WTC11 (cell line): ENCODE measurements around the gene ATP11A. TPM values are rescaled to one million over a fixed set of nuclear protein-coding genes. Genes with fewer than 3 reads are reported as not detected.
"Not testable (repeated sequence)": the region's sequence is repeated elsewhere in the genome, so short reads cannot be mapped to it uniquely, and the experiment has no call there.

ENCODE experiments used
- ATAC-seq: fragments of 200-7000 bp; cut with Tn5 transposase; 2 replicates; pipeline ENCODE4 v1.10.0; 2021; ENCODE audit warnings: mild to moderate bottlenecking, moderate library complexity
- CTCF ChIA-PET: fragments of 300-600 bp; sonication (Branson Sonifier 250); formaldehyde crosslinking; loops from one replicate; lab custom pipeline; 2021; ENCODE audit warnings: antibody characterized with exemption; lab: Charles Lee
- POLR2A ChIA-PET: fragments of 350-600 bp; sonication (Branson Sonifier 250); formaldehyde crosslinking; loops from one replicate; lab custom pipeline; 2021; ENCODE audit warnings: antibody characterized with exemption; lab: Charles Lee
- DNase-seq: peaks from one replicate; pipeline ENCODE4 v3.0.0; 2021; ENCODE audit warnings: low spot score
- H3K27ac Mint-ChIP-seq: 2 replicates; pipeline ENCODE4 v1.8.0; 2021; ENCODE audit warnings: mixed read lengths
- H3K27me3 Mint-ChIP-seq: 2 replicates; pipeline ENCODE4 v1.8.0; 2021; ENCODE audit warnings: low read depth, mild to moderate bottlenecking, moderate library complexity, mixed read lengths
- H3K36me3 Mint-ChIP-seq: 2 replicates; pipeline ENCODE4 v1.8.0; 2021; ENCODE audit warnings: mixed read lengths
- H3K4me1 Mint-ChIP-seq: 2 replicates; pipeline ENCODE4 v1.8.0; 2022; ENCODE audit warnings: mixed read lengths
- H3K4me3 Mint-ChIP-seq: 2 replicates; pipeline ENCODE4 v1.8.0; 2021; ENCODE audit warnings: mild to moderate bottlenecking, moderate library complexity, mixed read lengths
- H3K9me3 Mint-ChIP-seq: 2 replicates; pipeline ENCODE4 v1.8.0; 2021; ENCODE audit warnings: mixed read lengths
- ATF3 ChIP-seq: sonication (generic); formaldehyde crosslinking; conservative IDR thresholded peaks from 2 replicates; pipeline ENCODE4 v1.8.1; 2022; ENCODE audit warnings: mild to moderate bottlenecking, missing genetic modification reagents
- CTCF ChIP-seq: fragments of 200-600 bp; IDR thresholded peaks from 2 replicates; pipeline ENCODE4 v1.8.0; 2022; ENCODE audit warnings: antibody characterized with exemption
- ESRRA ChIP-seq: sonication (generic); formaldehyde crosslinking; IDR thresholded peaks from 2 replicates; pipeline ENCODE4 v1.8.1; 2022; ENCODE audit warnings: mild to moderate bottlenecking, missing genetic modification reagents, borderline replicate concordance
- FOXP4 ChIP-seq: sonication (generic); formaldehyde crosslinking; IDR thresholded peaks from 2 replicates; pipeline ENCODE4 v1.8.0; 2022; ENCODE audit warnings: mild to moderate bottlenecking, missing genetic modification reagents
- IRF2 ChIP-seq: sonication (generic); formaldehyde crosslinking; IDR thresholded peaks from 2 replicates; pipeline ENCODE4 v1.8.0; 2022; ENCODE audit warnings: low read depth, missing genetic modification reagents, borderline replicate concordance
- KAT7 ChIP-seq: sonication (generic); formaldehyde crosslinking; IDR thresholded peaks from 2 replicates; pipeline ENCODE4 v1.8.1; 2023; ENCODE audit warnings: missing genetic modification reagents, mild to moderate bottlenecking, borderline replicate concordance
- MAX ChIP-seq: sonication (generic); formaldehyde crosslinking; IDR thresholded peaks from 2 replicates; pipeline ENCODE4 v1.8.0; 2022; ENCODE audit warnings: mild to moderate bottlenecking, missing genetic modification reagents
- NFATC4 ChIP-seq: fragments of 250-450 bp; sonication (Bioruptor Pico); IDR thresholded peaks from 2 replicates; pipeline ENCODE4 v1.9.0; 2021; ENCODE audit warnings: mild to moderate bottlenecking
- NR3C1 ChIP-seq: sonication (generic); formaldehyde crosslinking; conservative IDR thresholded peaks from 2 replicates; pipeline ENCODE4 v1.8.1; 2023; ENCODE audit warnings: low read depth, mild to moderate bottlenecking, missing genetic modification reagents
- PRRX2 ChIP-seq: fragments of 250-450 bp; sonication (Bioruptor Pico); IDR thresholded peaks from 2 replicates; pipeline ENCODE4 v1.8.0; 2021; ENCODE audit warnings: mild to moderate bottlenecking
- STAT6 ChIP-seq: sonication (generic); formaldehyde crosslinking; conservative IDR thresholded peaks from 2 replicates; pipeline ENCODE4 v1.8.1; 2023; ENCODE audit warnings: mild to moderate bottlenecking, low read depth, missing genetic modification reagents, moderate library complexity
- TP53 ChIP-seq: sonication (generic); formaldehyde crosslinking; IDR thresholded peaks from 2 replicates; pipeline ENCODE4 v1.8.1; 2023; ENCODE audit warnings: mild to moderate bottlenecking, missing genetic modification reagents
- ZNF532 ChIP-seq: fragments of 250-450 bp; sonication (Bioruptor Pico); IDR thresholded peaks from 2 replicates; pipeline ENCODE4 v1.9.0; 2021; ENCODE audit warnings: mild to moderate bottlenecking, borderline replicate concordance
- ZNF671 ChIP-seq: fragments of 250-450 bp; sonication (Bioruptor Pico); IDR thresholded peaks from 2 replicates; pipeline ENCODE4 v1.8.0; 2021; ENCODE audit warnings: mild to moderate bottlenecking
- total RNA-seq: library from RNA; stranded (reverse); gene quantifications from 3 replicates; pipeline ENCODE4 v1.2.3, GENCODE V29; 2021
- TF ChIP-seq, protein P1 (sequence below): sonication (generic); formaldehyde crosslinking; IDR thresholded peaks from 2 replicates; pipeline ENCODE4 v1.8.1; 2023; ENCODE audit warnings: mild to moderate bottlenecking, missing genetic modification reagents, moderate library complexity

Gene ATP11A
- total RNA-seq, 1 experiment from 2014 or later = 100 TPM

DNA sequence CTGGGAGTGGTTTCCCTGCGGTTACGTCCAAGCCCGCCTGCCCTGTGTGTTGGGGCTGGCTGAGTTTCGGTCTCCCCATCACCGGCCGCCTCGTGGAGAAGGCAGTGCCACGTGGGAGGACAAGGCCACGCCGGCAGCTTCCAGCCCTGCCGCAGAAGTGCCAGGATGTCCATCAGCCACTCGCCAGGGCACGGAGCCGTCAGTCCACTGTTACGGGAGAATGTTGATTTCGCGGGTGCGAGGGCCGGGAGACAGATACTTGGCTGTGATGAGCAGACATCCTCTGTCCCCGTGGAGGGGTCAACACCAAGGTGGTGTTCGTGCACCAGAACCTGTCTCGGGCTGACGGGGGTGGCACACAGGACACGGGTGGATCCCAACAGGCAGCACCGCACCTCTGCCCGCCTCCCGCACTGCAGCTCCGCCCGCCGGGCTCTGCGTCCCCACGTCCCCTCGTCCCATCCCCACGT, 192.8 kb downstream of the ATP11A start:
- ChIA-PET POLR2A (no interaction called here), CTCF (no interaction called here)
- no peak for DNase-seq
- H3K9me3 Mint-ChIP-seq = no peaks in the 10 kb centered on the region
- H3K27me3 Mint-ChIP-seq = no peaks in the 10 kb centered on the region; the same call in 1 of the 2 replicates
- H3K4me3 Mint-ChIP-seq = no peak overlapping the region
- no peak for ATAC-seq
- no peak overlapping the region for H3K27ac Mint-ChIP-seq
- H3K4me1 Mint-ChIP-seq = peaks cover 11% of the 10 kb centered on the region; the same call in 1 of the 2 replicates
- peaks cover 23% of the 10 kb centered on the region; the same call in 1 of the 2 replicates for H3K36me3 Mint-ChIP-seq
- no peak for TF ChIP-seq NR3C1
- TF ChIP-seq TP53 (CRISPR knock-in tag) = no peak
- TF ChIP-seq MAX (CRISPR knock-in tag) = no peak
- TF ChIP-seq, protein P1, sequence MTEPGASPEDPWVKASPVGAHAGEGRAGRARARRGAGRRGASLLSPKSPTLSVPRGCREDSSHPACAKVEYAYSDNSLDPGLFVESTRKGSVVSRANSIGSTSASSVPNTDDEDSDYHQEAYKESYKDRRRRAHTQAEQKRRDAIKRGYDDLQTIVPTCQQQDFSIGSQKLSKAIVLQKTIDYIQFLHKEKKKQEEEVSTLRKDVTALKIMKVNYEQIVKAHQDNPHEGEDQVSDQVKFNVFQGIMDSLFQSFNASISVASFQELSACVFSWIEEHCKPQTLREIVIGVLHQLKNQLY (CRISPR knock-in tag) = no peak
- no peak for TF ChIP-seq IRF2 (CRISPR knock-in tag)
- no peak for TF ChIP-seq ATF3 (CRISPR knock-in tag)
- no peak for TF ChIP-seq NFATC4 (CRISPR knock-in tag)
- no peak for TF ChIP-seq STAT6 (CRISPR knock-in tag)
- no peak for TF ChIP-seq ESRRA (CRISPR knock-in tag)
- TF ChIP-seq KAT7 (CRISPR knock-in tag) = no peak
- no peak for TF ChIP-seq FOXP4
- TF ChIP-seq ZNF671 = no peak
- TF ChIP-seq ZNF532 (CRISPR knock-in tag) = no peak

- no peak for ATAC-seq
- Mint-ChIP-seq H3K9me3 (no peaks in the 10 kb centered on the region), H3K4me3 (no peak overlapping the region), H3K27me3 (no peaks in the 10 kb centered on the region; the same call in 1 of the 2 replicates), H3K4me1 (peaks cover 11% of the 10 kb centered on the region; the same call in 1 of the 2 replicates), H3K36me3 (peaks cover 18% of the 10 kb centered on the region; the same call in 1 of the 2 replicates), H3K27ac (no peak overlapping the region)
- CTCF ChIA-PET = no interaction called here
- no peak for TF ChIP-seq PRRX2 (CRISPR knock-in tag)
- no peak for TF ChIP-seq CTCF
- POLR2A ChIA-PET = no interaction called here
- DNase-seq = no peak
Measured at GRCh38 chr13:112883241-112883945, 193.6 kb downstream of the ATP11A start.

- CTCF ChIA-PET, H3K27ac Mint-ChIP-seq, ATAC-seq, H3K4me3 Mint-ChIP-seq, POLR2A ChIA-PET, DNase-seq, H3K9me3 Mint-ChIP-seq, H3K27me3 Mint-ChIP-seq: not testable (repeated sequence)
- Mint-ChIP-seq H3K4me1 (peaks cover 11% of the 10 kb centered on the region; the same call in 1 of the 2 replicates), H3K36me3 (peaks cover 16% of the 10 kb centered on the region; the same call in 1 of the 2 replicates)
Measured at GRCh38 chr13:112884700-112885099, 194.9 kb downstream of the ATP11A start.
